CD4-positive, alpha-beta T cell treated with Interleukin-21 for 1 hour (primary cell): Measurements from ENCODE around the gene HOXB2.

Experiments used
- DNase-seq: peaks from one replicate; pipeline ENCODE4 v3.0.0-alpha.2; 2020

The HOXB2 gene

DNA sequence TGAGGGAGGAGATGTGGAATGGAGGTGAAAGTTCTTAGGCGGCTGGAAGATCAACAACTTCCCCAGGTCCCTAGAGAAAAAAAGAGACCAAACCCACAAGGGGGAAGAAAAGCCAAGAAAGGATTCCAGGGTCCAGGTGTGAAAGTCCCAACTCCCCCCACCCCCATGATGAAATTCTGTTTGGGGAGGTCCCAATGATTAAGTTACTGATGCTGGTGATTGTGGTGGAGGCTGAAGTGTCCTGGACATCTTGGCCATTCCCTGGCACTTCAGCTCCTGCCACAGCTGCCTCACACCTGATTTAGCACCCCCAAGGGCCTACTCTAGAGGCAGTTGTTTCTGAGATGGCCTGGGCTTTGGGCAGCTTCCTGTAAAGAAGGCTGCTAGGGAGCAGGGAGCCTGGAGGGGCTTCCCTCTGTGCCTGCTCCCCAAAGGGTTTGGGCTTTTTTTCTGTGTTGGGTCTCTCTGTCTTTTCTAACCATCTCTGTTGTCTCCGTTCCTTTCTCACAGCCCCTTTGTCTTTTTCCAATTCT lies 20.2 kb upstream of the HOXB2 start:
- no peak for DNase-seq

DNA sequence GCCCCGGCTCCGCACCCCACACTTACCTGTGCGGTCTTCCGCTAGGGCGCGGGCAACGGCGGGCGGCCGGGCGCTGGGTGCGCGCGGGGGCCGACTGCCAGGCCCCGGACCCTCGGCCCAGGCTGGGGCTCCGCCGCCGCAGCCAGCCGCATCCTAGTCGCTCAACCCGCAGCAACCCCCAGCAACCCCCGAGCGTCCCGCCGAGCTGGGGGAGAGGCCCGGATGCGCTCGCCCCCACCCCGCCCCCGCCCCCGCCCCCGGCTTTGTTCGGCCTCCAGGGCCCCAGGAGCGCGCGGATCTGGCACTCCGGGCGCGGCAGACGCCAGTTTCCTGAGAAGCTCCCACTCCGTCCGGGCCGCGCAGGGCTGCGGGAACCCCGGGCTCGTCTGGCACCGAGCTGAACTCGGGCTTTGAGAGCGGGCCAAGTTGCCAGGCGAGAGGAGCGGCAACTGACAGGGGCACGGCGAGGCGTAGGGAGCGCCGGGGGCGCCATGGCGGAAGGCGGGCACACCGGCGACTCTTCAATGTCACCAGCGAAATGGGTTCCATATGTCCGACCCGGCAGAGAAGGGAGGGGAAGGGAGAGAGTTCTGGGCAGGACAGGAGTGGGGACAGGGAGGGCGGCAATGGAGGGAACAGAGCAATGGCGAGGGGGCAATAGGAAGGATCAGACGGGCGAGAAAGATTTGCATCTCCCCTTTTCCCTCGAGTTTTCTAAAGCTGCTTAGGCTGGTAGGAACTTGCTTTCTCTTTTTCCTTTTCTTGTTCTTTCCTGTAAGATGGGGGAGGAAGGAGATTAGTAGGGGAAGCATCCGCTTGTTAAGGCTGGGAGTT lies 19.5 kb upstream of the HOXB2 start:
- no peak for DNase-seq

DNA sequence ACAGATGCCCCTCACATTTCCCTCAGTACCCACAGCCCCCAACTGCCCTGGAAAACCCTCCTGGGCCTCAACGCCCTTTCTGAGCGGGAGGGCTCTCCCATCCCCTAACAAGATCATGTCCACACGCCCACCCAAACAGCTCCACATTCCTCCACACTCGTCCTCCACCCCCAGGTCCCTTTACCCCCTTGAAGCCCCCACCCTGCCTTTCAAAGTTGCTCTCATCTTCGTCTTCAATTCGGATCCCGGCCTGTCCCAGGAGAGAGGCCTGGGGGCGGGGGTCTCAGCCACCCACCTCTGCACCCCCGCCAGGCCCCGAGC lies 18.9 kb upstream of the HOXB2 start:
- no peak for DNase-seq

DNA sequence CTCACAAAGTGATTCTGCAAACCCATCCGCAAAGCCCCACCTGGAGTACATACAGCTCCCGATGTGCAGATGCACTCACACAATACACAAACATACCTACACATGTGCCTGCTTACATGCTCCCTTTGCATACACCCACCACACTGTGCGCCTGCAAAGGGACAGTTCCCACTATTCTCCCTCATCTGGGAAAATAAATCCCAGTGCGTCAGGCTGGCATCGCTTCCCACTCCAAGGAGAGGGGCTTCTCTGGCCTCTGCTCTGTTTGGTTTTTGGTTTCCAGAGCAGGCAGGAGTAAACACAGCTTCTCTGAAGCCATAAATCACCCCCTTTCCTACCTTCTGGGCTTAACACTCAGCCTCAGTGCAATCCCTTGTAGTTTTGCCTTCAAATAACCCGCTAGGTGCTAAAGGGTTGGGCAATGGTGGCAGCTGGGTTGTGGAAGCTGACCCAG lies 18.5 kb upstream of the HOXB2 start:
- no peak for DNase-seq

DNA sequence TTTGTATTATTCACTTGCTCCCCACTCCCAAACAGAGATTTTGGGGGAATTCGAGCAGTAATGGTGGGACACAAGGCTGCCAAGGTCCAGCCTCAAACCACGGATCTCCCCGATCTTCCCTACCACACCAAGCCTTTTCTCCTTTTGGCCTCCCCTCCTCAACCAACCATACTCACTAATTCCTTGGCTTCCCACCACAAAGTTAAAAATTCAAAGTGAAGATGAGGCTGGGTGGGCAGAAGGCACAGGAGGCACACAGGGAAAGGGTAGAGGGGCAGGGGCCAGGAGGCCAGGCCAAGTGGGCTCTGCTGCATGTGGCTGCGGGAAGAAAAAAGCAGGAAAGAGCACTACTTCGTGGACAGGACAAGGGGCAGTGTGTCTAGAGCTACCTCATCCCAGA lies 18.0 kb upstream of the HOXB2 start:
- no peak for DNase-seq

DNA sequence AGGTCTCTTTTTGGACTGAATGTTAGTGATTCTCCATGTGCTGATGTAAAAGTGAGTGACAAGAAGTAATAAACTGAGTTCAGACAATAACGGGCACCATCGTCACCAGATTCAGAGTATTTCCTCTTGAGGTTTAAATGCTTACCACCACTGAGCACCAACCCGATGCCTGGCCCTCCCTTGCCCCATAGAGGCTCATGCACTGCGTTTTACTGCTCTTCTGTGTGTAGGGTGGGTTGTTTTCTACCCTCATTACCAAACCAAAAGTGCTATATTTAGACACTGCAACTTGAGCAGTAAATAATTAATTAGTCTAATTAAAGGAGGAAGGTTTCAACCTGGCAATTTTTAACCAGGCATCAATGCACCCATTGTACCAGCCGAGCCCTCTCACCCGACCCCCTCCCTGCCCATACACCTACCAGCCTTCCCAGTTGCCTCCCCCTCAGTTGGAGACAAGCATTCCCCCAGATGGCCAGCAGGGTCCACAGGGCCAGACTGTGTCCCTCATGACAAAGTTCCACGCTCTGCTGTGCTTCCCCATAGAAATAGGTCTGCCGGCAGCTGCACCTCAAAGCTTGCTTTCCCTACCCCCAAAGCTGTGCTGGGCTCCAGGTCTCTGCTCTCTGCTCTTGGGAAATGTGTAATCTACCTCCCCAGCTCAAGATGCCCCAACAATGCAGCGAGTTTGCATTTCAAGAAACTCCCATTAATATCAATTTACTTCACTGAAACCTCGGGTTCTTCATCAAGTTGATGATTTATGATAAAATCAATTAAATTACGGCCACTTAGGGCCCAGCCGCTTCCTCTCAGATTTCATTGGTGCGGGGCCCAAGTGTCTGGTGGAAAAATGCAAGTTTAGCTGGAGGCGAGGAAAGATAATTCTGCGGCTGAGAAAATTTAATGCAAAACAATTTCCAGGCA lies 17.2 kb upstream of the HOXB2 start:
- DNase-seq = no peak

DNA sequence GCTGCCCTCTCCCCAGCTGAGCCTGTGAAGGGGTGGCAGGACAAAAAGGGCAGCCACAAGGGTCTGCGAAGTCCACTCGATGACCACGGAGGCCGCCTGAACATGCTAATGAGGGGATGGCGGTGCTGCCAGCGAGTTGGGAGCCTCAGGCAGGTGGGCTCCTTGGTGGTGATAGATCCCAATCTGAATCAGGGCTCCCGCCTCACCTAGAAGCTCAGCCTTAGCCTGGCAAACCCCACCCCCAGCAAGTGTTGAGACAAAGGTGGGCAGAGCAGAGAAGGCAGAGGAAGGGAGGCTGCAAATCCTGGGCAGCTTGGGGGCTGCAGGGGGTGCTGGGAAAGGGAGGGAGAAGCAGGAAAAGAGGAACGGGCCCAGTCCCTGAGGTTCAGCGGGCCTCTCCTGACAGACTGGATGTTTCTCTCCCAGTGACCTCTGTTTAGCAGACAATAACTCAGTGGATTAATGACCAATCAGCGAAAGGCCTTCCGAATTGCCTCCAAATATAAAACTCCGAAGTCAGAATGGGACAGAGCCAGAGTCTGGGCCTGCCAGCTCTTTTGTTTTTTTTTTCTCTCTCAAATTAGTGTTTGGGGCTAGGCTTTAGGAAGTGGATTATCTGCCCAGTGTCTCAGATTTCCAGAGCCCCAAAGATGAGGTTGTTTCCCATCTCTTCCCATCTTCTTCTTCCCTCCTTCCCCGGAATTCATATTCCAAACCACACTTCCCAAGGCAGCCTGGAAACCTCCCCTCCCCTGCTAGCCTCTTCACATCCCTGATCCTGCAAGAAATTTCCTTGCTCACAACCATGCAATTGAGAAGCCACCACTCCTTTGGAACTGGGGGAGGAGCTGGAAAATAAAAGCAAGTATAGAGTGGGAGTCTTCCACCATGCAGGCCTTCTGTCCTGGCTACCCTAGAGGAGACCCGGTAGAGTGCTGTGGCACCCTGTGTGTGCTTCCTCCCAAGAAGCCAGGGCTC lies 15.2 kb upstream of the HOXB2 start:
- DNase-seq = no peak

DNA sequence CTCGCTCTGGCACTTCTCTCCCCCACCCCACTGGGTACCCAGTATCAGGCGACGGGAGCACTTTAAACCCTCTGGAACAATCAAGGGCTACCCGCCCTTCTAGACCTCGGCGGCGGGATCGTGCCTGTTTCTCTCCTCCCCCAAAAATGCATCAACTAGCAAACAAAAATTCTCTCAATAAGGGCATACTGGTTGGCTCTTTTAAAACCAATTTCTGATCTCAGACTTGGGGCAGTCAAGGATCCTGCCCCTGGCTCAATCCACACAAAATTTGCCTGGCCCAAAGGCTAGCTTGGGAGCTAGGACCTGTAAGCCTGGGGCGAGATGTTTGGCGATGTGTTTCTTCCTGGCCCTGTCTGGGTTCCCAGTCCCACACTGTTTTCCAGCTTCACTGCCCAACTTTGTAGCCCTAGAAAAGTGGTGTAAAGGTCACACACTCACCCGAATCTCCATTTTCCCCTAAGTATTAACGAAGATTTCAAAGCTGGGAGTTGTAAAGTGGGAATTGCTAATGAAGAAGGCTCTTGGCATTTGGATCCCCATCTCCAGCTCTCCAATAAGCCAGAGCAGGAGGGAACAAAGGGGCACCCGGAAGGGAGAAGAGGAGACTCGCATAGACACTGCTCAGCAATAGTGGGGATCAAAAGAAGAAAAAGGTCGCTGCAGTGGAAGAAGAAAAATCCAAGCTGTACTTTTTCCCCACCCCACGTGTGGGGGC lies 14.4 kb upstream of the HOXB2 start:
- no peak for DNase-seq

DNA sequence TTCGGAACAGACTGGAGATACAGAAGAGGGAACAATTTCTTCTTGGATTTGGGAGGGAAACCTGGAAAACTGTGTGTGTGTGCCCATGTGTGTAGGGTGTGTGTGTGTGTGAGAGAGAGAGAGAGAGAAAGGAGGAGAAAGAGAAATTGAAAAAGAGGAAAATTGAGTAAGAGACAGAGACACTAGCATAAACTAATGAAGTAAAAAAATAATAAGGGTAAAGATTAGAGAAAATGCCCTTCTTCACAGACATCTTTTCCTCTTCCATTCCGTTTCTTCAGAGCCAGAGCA lies 13.9 kb upstream of the HOXB2 start:
- DNase-seq = no peak

DNA sequence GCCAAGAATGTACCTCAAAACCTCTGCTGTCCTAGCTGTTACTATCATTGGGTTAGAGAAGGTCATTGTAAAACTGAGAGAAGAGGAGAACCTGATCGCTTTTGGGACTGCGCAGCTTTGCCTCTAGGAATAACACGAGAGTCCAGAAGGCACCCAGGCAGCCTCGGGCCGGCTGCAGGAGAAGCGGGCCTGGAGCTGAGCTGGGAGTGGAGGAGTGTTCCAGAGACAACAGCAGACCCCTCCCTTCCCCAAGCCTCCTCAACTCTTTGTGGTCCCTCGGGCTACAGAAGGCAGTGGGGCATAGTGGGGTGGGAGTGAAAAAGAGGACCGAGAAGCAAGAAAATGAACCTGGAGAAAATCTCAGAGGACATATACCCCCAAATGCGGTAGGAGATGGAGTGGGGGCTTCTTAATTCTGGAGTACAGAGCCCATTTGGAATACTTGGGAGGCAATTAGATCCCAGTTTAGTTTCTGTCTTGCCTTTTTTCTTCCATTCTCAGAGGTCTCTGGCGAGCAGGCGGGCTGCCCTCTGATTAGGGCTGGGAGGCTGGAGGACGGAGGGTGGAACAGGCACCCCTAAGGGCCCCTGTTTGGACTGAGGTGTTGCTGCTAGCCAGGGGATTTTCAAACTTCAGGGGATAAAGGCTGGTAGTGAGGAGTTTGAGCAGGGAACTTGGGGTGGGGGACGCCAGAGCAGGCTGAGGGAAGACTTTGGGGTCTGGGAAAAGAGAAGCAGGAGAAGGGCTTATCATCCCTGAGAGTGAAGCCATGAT lies 13.3 kb upstream of the HOXB2 start:
- no peak for DNase-seq

DNA sequence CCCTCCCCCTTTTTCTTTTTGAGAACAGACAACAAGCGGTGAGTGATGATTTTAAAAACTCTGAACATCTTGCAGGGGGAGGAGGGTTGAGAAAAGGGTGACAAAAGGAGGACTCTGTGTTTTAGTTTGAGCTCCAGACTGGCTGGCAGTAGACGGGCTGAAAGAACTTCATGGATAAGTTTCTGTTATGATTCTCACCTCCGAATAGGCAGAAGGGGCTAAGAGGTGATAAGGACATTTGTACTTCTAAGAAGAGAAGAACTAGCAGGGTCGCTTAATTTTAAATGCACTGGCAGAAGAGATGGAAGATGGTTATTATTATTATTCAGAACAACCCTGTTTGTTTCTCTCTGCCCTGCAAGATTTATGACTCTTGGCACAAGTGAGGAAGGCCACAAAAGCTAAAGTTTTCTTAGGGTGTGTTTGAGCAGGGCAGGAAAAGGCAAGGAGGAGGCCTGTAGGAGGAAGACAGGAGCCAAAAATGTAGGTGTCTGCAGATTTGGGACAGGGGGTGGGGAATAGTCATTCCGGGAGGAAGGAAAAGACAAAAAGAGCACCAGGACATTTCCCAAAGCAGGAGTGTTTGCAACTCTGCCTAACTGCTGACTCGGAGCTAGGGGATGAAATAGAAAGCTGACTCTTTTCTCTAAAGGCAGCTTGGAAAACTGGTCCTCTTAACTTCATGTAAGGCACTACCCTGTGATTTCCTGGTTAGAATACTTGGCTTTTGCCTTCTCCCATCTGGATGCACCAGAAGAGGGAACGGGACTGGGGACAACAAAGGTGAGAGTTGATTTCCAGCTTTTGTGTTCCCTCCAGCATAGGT lies 11.9 kb upstream of the HOXB2 start:
- no peak for DNase-seq

DNA sequence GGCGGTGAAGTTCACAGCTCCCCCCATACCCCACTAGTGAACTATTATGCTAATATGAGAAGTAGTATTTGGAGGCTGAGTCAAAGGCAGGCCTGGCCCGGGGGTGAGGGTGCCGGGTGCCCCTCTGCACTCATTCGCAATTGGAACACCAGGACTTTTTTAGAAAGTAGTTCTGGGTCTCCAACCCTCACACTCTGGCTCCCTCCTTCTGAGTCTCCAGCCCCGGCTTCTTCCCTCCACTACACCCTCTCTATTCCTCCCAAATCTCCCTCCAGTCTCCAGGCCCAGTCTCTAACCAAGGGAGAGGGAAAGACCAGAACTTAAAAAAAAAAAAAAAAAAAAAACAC lies 11.3 kb upstream of the HOXB2 start:
- DNase-seq = no peak

DNA sequence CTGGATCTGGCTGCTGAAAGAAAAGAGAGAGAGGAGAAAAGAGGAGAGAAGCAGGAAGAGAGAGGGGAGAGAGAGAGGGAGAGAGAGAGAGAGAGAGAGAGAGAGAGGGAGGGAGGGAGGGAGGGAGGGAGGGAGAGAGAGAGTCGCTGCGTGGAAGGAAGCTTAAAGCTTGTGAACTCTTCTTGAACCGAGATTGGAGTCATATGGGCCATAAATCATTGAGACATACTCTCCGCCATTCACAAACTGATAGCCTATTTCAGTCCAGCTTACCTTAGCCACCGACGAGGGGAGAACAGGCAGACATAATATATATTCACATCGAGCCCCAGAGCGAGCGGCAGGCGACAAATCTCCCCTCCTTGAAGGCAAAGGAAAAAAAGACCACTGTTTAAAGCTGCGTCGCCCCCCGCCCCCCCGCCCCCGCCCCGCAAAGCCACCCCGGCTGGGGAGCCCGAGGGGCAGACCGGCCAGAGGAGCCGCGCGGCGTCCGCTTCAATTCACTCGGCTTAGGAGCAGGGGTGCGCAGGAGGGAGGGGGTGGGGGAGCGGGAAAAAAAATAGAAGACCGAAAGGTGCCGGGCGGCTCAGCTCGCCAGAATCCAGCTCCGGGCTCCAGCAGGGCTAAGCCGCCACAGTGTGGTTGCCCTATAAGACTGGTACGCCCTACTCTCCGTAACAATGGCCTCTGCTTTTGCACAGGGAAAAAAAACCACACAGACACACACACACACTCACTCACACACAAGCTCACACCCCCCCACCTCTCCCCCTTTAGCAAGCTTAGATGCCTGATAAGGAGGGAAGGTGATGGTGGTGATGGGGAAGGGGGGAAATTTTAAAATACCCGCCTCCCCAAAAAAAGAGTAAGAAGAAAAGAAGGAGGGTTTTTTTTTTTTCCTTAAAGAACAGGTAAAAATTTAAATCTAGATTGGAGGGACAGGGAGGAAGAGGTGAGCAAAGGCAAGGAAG lies 10.6 kb upstream of the HOXB2 start:
- peak; percentile 24 for DNase-seq

DNA sequence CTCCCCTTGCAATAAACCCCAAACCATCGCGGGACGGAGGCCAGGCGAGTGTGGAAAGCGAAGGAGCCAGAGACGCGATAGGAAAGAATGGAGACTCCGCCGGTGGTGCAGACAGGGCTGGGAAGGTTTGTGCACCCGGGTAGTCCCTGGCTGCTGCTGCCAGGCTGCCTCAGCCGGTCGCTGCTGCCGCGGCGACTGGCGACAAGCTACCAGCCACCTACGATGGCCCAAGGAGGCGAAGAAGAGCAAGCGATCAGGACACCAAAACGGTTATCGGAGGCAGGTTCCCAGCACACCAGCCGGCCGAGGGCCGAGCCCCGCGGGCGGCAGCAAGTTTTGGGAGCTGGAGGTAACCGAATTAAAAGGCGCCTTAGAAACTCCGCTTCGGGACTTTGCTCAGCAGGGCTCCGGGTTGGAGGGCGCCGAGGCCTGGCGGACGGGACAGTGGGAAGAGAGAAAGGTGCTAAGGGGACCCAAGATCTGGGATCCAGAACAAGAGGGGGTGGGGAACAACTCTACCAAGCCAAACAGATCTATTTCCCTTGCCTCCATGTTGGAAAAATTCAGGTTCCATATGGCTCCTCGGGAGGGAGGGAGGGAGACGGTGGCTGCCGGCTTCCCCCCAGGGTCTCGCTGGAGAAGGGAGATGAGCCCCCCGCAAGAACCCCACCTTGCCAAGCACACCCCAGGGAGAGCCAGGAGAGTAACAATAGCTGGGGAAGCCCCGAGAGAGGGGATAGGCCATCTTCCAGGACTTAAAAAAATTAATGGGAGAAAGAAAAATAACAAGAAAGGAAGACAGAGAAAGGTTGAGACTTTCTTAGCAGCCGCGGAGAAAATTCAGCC lies 9.7 kb upstream of the HOXB2 start:
- no peak for DNase-seq

DNA sequence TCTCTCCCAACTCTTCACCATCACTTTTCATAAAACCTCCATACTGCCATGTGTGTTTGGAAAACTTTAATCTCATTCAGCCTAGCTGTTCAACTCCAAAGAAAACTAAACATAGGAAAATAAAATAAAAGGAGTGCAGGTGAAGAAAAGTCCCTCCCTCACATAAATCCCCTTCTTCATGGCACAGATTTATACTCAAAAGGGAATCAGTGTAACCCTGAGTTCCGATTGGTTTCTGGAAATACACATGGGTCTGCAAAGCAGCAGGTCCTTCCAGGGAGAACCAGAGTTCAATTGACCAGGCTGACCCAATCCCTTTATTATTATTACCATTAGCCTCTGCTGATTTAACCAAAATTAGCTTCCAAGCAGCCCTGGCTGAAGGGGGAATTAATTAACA lies 8.9 kb upstream of the HOXB2 start:
- no peak for DNase-seq

DNA sequence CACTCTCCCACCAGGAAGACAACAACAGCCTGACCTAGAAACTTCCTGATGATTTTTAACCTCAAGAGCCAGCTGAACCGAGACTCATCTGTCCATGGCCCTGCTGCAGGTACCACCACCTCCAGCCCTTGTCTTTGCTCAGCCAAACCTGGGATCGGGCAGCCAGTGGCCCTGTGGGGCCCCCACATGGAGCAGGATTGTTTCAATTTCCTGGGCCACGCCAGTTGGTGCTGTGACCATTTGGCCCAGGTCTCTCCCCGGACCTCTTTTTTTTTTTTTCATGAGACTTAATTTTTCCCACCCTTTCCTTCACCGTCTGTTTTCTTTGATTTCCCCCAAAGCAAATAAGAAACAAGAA lies 8.3 kb upstream of the HOXB2 start:
- no peak for DNase-seq

DNA sequence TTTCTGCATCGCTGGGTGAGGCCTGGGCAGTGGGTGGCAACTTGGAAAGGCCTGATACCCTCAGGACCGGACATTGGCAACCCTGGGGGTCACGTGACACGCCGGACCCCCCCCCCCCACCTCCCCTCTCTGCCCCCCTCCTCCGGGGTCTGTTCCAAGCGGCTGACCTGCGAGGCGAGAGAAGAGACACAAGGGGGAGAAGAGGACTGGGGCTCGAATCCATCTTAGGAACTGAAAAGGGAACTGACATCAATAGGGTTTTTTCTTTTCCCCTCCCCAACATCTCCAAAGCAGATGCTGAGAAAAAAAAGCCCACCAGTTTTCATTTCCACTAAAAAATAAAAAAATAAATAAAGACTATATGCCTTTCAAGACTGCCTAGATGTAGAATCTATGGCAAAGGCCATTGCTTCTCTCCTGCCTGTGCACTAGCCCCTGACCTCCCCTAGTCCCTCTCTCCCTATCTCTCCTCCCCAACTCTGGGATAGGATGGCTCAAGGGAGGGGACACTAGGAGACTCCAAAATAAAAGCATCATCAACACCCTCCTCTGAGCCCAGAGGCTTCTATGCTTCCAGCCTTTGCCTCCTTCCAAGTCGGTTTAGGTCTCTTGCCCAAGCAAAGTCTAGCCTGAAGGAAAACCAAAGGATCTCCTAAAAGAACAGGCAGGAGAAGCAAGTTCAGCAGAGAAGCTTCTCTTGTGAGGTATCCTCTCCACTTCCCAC lies 7.7 kb upstream of the HOXB2 start:
- no peak for DNase-seq
